ENCODE measurements around the gene SERPINF2. TPM values are rescaled to one million over a fixed set of nuclear protein-coding genes. Genes with fewer than 3 reads are reported as not detected.

Gene SERPINF2
- 0.50 and 0.68 TPM in 2 replicates for total RNA-seq (2021)
- long read RNA-seq, partial matches to known transcripts = 2 of 3 reads
- long read RNA-seq, other reads (novel, unspliced or antisense) = 1 of 3 reads

DNA sequence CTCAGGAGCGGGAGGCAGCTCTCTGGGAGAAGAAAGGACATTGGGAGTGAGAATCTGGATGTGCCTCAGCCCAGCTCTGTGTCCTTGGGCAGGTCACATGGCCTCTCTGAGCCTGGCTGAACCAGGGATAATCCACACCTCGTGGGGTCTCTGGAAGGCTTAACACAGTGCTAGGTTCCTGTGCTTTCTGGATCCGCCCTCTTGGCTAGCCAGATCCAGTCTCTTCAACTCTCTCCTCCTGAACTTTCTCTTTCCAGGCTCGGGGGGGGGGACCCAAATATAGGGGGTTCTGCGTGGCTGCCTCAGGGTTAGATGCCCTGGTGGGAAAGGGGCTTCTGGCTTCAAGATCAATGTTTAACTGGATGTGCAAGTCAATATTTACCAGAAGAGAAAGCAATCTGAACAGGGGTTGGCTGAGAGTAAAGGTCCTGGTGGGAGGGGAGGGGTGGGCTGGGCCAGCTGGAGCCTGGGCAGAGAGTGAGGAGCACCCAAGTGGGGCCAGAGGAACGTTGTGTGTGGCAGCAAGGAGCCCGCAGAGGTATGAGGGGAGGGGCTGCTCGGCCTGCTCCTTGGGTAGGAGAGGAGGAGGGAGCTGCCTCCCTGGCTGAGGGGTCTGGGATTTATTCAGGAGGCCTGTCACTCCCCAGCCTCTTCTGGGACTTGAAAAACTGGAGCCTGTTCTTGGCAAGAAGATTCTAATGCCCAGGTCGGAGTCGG, at the start of gene SERPINF2:
Gene SERPINF2, plus strand, starts transcription at position 501 of the 717 bp plus-strand sequence. CDS start 2,125 bp downstream, outside the sequence.
- WGBS (ENCODE audit: extremely low coverage, insufficient read length, low lambda C conversion rate) = no CpG with 5 or more reads among the region's 10 CpGs
- no peak within 1 kb of the TSS for H3K27ac Mint-ChIP-seq

More for the DNA sequence above, at the start of gene SERPINF2:
- Histone ChIP-seq H2AFZ (ENCODE audit: low read length) (no peak within 1 kb of the TSS), H2BK5ac (ENCODE audit: insufficient read length, low read length) (no peak within 1 kb of the TSS), H3K4me2 (ENCODE audit: insufficient read depth, insufficient read length, low read length) (no peak within 1 kb of the TSS), H3K4ac (ENCODE audit: low read depth, low read length) (no peak within 1 kb of the TSS), H3K56ac (ENCODE audit: insufficient read length, low read depth, low read length) (no peak within 1 kb of the TSS), H2AK5ac (ENCODE audit: insufficient read length, low read length) (no peak within 1 kb of the TSS), H3K79me2 (ENCODE audit: insufficient read depth, low read length) (no peaks in the 10 kb centered on the region), H4K20me1 (ENCODE audit: control insufficient read depth, insufficient read depth, insufficient read length) (no peaks in the 10 kb centered on the region), H4K8ac (replicated peaks; ENCODE audit: insufficient read length, low read depth, low read length) (no peak within 1 kb of the TSS), H4K5ac (ENCODE audit: insufficient read length, low read depth, low read length) (no peak within 1 kb of the TSS), H2BK20ac (ENCODE audit: low read depth, low read length, poor library complexity, severe bottlenecking) (no peak within 1 kb of the TSS), H3K14ac (ENCODE audit: insufficient read depth, low read length) (peak within 1 kb of the TSS; percentile 24; the same call in 1 of the 2 replicates), H3K4me1 (ENCODE audit: insufficient read depth, low read length) (no peaks in the 10 kb centered on the region), H3K9ac (ENCODE audit: extremely low read depth, insufficient read length, low read length) (no peak within 1 kb of the TSS), H3K9me3 (ENCODE audit: control insufficient read depth, low read depth, low read length) (no peaks in the 10 kb centered on the region), H3K27me3 (ENCODE audit: insufficient read depth, low read length) (no peaks in the 10 kb centered on the region), H3K23ac (ENCODE audit: insufficient read length, low read depth, low read length) (no peak within 1 kb of the TSS), H3K27ac (ENCODE audit: insufficient read length, low read depth, low read length) (no peak within 1 kb of the TSS), H2BK12ac (ENCODE audit: insufficient read length, low read depth, low read length) (no peak within 1 kb of the TSS), H2BK120ac (ENCODE audit: low read depth, low read length, poor library complexity, severe bottlenecking) (no peak within 1 kb of the TSS), H3K79me1 (ENCODE audit: insufficient read depth, low read depth, low read length, poor library complexity, severe bottlenecking) (no peaks in the 10 kb centered on the region), H3T11ph (ENCODE audit: low read length) (no peak within 1 kb of the TSS), H4K91ac (ENCODE audit: insufficient read length, low read depth, low read length) (no peak within 1 kb of the TSS), H3K18ac (ENCODE audit: insufficient read length, low read depth, low read length) (no peak within 1 kb of the TSS), H3K23me2 (ENCODE audit: insufficient read length, low read depth, low read length, poor library complexity, severe bottlenecking) (no peaks in the 10 kb centered on the region), H2BK15ac (ENCODE audit: low read depth, low read length) (no peak within 1 kb of the TSS)
- H3K4me1 Mint-ChIP-seq = peaks cover 4 to 6% of the 10 kb centered on the region in 2 experiments; a peak in 3 of 4 replicates
- no peak for DNase-seq
- peaks cover 1% of the 10 kb centered on the region; the same call in 1 of the 2 replicates for H3K27me3 Mint-ChIP-seq (ENCODE audit: low read depth)
- TF ChIP-seq, protein P1, sequence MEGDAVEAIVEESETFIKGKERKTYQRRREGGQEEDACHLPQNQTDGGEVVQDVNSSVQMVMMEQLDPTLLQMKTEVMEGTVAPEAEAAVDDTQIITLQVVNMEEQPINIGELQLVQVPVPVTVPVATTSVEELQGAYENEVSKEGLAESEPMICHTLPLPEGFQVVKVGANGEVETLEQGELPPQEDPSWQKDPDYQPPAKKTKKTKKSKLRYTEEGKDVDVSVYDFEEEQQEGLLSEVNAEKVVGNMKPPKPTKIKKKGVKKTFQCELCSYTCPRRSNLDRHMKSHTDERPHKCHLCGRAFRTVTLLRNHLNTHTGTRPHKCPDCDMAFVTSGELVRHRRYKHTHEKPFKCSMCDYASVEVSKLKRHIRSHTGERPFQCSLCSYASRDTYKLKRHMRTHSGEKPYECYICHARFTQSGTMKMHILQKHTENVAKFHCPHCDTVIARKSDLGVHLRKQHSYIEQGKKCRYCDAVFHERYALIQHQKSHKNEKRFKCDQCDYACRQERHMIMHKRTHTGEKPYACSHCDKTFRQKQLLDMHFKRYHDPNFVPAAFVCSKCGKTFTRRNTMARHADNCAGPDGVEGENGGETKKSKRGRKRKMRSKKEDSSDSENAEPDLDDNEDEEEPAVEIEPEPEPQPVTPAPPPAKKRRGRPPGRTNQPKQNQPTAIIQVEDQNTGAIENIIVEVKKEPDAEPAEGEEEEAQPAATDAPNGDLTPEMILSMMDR (conservative IDR thresholded peaks at IDR 0.05) = no peak
- peaks cover 0 to 19% of the 10 kb centered on the region in 2 experiments; a peak in 1 of 5 replicates for H3K9me3 Mint-ChIP-seq
- H3K36me3 Mint-ChIP-seq (ENCODE audit: insufficient read depth in 1 of 3, low read depth in 3 of 3) = peaks cover 0 to 2% (median 0%) of the 10 kb centered on the region in 3 experiments; a peak in 1 of 7 replicates
- no peak within 1 kb of the TSS for H3K4me3 Mint-ChIP-seq
